ENCODE measurements around the gene RGS21. TPM values are rescaled to one million over a fixed set of nuclear protein-coding genes. Genes with fewer than 3 reads are reported as not detected.

Gene RGS21
- total and polyA plus RNA-seq, 10 of the 15 experiments (the other 5 are each of a cell fraction or from before 2014, with no cell fraction given), result not detected

GRCh38 chr1:192401825-192402224 is 85.0 kb downstream of the RGS21 start:
- H3K27me3 ChIP-seq (replicated peaks in 1 of 2; ENCODE audit: control insufficient read depth in 2 of 2, insufficient read depth in 2 of 2, low read length in 1 of 2), result no peaks in the 10 kb centered on the region
- no peak for TF ChIP-seq MYB (IDR thresholded peaks at IDR 0.05; ENCODE audit: borderline replicate concordance, low read depth, low read length)
- no peak for TF ChIP-seq CBFB (IDR thresholded peaks at IDR 0.05; ENCODE audit: low read depth)
- TF ChIP-seq SIN3A (IDR thresholded peaks at IDR 0.05; ENCODE audit: low read depth, low read length), result no peak
- TF ChIP-seq ETV6 (conservative IDR thresholded peaks at IDR 0.05 in 1 of 2, IDR thresholded peaks at IDR 0.05 in 1 of 2; ENCODE audit: borderline replicate concordance in 1 of 2, low read depth in 1 of 2), result no peak
- TF ChIP-seq HDAC2 (IDR thresholded peaks at IDR 0.05), result no peak
- no peaks in the 10 kb centered on the region for H3K79me2 ChIP-seq (ENCODE audit: control insufficient read depth, insufficient read depth, low read length)
- POLR2A ChIA-PET, result no interaction called here
- ATAC-seq, result no peak
- DNase-seq (ENCODE audit: low read depth, low spot score), result no peak
- H3K4me3 ChIP-seq, result no peak overlapping the region
- 0% methylated on average over 1 of the region's 1 CpG for WGBS (ENCODE audit: insufficient coverage, insufficient replicate concordance, low lambda C conversion rate, missing lambda C conversion rate)
- no peak overlapping the region for H3K27ac ChIP-seq (ENCODE audit: control insufficient read depth, insufficient read depth)
- intact Hi-C loops (cut with micrococcal nuclease; ENCODE audit: unreplicated experiment), result no loop called here
- H3K4me1 ChIP-seq (ENCODE audit: control insufficient read depth, insufficient read depth, low read length), result no peaks in the 10 kb centered on the region
- no peaks in the 10 kb centered on the region for H3K9me3 ChIP-seq (replicated peaks; ENCODE audit: control insufficient read depth, insufficient read depth, low read length)
- in situ Hi-C loops (cut with MboI), result no loop called here
- no TSS peak for BruUV-seq (replicated peaks)
- no peak overlapping the region for H2AFZ ChIP-seq (ENCODE audit: control insufficient read depth, low read depth, low read length)
- no peak overlapping the region for H3K9ac ChIP-seq (ENCODE audit: control insufficient read depth, insufficient read depth, low read length)
- no peak for FAIRE-seq
- RAD21 ChIA-PET (ENCODE audit: unreplicated experiment), result no interaction called here
- no peaks in the 10 kb centered on the region for H4K20me1 ChIP-seq (ENCODE audit: control insufficient read depth, insufficient read depth)
- CTCF ChIA-PET, result no interaction called here
- SMC1A ChIA-PET (ENCODE audit: uncharacterized antibody, unreplicated experiment), result no interaction called here
- no peak overlapping the region for H3K4me2 ChIP-seq (ENCODE audit: control insufficient read depth, insufficient read depth)
- no peaks in the 10 kb centered on the region for H3K36me3 ChIP-seq (ENCODE audit: control insufficient read depth in 2 of 2, insufficient read depth in 2 of 2, low read length in 1 of 2)

- RAD21 ChIA-PET (ENCODE audit: unreplicated experiment), result no interaction called here
- no peak overlapping the region for H2AFZ ChIP-seq (ENCODE audit: control insufficient read depth, low read depth, low read length)
- intact Hi-C loops (cut with micrococcal nuclease; ENCODE audit: unreplicated experiment), result no loop called here
- TF ChIP-seq JUNB (IDR thresholded peaks at IDR 0.05) (no peak), KDM1A (IDR thresholded peaks at IDR 0.05; ENCODE audit: borderline replicate concordance) (no peak), REST (IDR thresholded peaks at IDR 0.05; ENCODE audit: low read depth, low read length) (no peak), SP1 (IDR thresholded peaks at IDR 0.05; ENCODE audit: low read depth, low read length) (no peak), TAF1 (IDR thresholded peaks at IDR 0.05; ENCODE audit: borderline replicate concordance, low read depth, low read length) (no peak), E2F8 (IDR thresholded peaks at IDR 0.05; ENCODE audit: low read depth, partially characterized antibody) (no peak), IRF5 (IDR thresholded peaks at IDR 0.05; ENCODE audit: borderline replicate concordance) (no peak)
Measured at GRCh38 chr1:192402571-192402970, 85.8 kb downstream of the RGS21 start.

More at GRCh38 chr1:192402571-192402970, 85.8 kb downstream of the RGS21 start:
- Histone ChIP-seq H4K20me1 (ENCODE audit: control insufficient read depth, insufficient read depth) (no peaks in the 10 kb centered on the region), H3K79me2 (ENCODE audit: control insufficient read depth, insufficient read depth, low read length) (no peaks in the 10 kb centered on the region), H3K4me2 (ENCODE audit: control insufficient read depth, insufficient read depth) (no peak overlapping the region), H3K27ac (ENCODE audit: control insufficient read depth, insufficient read depth) (no peak overlapping the region), H3K9me3 (replicated peaks; ENCODE audit: control insufficient read depth, insufficient read depth, low read length) (no peaks in the 10 kb centered on the region), H3K27me3 (replicated peaks in 1 of 2; ENCODE audit: control insufficient read depth in 2 of 2, insufficient read depth in 2 of 2, low read length in 1 of 2) (no peaks in the 10 kb centered on the region), H3K4me3 (no peak overlapping the region), H3K36me3 (ENCODE audit: control insufficient read depth in 2 of 2, insufficient read depth in 2 of 2, low read length in 1 of 2) (no peaks in the 10 kb centered on the region), H3K4me1 (ENCODE audit: control insufficient read depth, insufficient read depth, low read length) (no peaks in the 10 kb centered on the region), H3K9ac (ENCODE audit: control insufficient read depth, insufficient read depth, low read length) (no peak overlapping the region)
- ChIA-PET POLR2A (no interaction called here), SMC1A (ENCODE audit: uncharacterized antibody, unreplicated experiment) (no interaction called here), CTCF (no interaction called here)
- ATAC-seq (no peak), FAIRE-seq (no peak), DNase-seq (ENCODE audit: low read depth, low spot score) (no peak)
- in situ Hi-C loops (cut with MboI), result no loop called here
- BruUV-seq (replicated peaks), result no TSS peak

All from GM12878 (cell line).